VCaP (cell line): Measurements from ENCODE around the gene CBY3.
"Not testable (repeated sequence)": the region's sequence is repeated elsewhere in the genome, so short reads cannot be mapped to it uniquely, and the experiment has no call there.

Experiments used
- H3K27ac ChIP-seq: fragments of 450-650 bp; 2 replicates; pipeline ENCODE4 v1.5.1; 2017
- CTCF ChIP-seq: fragments of 450-650 bp; conservative IDR thresholded peaks from 2 replicates; pipeline ENCODE4 v1.5.1; 2017; ENCODE audit warnings: mild to moderate bottlenecking, moderate library complexity

CBY3 gene

GRCh38 chr5:179696603-179697002 lies 15.8 kb upstream of the CBY3 start:
- H3K27ac ChIP-seq = peak overlapping the region; percentile 99
- TF ChIP-seq CTCF = no peak

DNA sequence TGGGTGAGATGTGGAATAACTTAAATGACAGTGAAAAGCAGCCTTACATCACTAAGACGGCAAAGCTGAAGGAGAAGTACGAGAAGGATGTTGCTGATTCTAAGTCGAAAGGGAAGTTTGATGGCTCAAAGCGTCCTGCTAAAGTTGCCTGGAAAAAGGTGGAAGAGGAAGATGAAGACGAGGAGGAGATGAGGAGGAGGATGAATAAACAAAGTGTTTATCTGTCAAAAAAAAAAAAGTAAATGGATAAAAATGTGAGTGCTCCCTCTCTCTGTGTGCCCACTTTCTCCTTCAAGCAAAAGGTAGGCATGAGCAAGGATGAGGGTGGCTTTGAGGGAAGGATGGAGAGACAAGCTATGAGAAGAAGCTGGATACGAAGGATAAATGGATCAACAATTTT lies 13.7 kb upstream of the CBY3 start:
- H3K27ac ChIP-seq = no peak overlapping the region
- no peak for TF ChIP-seq CTCF

GRCh38 chr5:179689212-179689611 lies 8.4 kb upstream of the CBY3 start:
- H3K27ac ChIP-seq = not testable (repeated sequence)

DNA sequence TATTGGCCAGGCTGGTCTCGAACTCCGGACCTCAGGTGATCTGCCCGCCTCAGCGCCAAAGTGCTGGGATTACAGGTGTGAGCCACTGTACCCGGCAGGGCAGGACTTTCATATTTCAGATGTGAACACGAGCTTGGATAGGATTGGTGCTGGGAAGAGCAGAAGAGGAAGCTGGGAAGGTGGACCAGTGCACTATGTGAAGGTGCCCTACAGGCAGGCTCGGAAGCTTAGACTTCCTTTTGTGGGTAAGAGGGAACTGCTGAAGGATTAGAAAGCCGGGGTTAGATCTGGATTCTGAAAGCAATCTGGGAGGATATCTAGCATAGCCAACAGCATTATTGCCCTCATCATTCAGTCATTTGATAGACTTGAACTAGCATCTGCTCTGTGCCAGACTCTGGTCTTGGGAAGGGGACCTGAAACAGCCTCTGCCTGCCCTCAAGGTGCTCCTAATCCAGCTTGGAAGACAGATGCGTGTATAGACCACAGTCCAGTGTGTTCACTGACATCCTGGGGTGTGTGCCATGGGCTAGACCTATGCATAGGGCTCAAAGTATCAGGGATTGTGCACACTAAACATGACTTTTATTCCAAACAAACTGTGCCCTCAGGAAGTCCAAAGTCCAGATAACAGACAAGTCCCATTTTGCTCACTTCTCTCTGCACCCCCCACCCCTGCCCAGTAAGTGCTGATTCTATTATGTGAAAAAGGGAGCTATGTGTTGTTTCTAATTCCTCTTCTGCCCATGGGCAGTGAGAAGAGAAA lies 637 bp downstream of the CBY3 start:
- TF ChIP-seq CTCF = no peak

GRCh38 chr5:179679014-179679674 lies 1.7 kb downstream of the CBY3 start:
- TF ChIP-seq CTCF = no peak

More for the DNA sequence above, 637 bp downstream of the CBY3 start:
- no peak overlapping the region for H3K27ac ChIP-seq

DNA sequence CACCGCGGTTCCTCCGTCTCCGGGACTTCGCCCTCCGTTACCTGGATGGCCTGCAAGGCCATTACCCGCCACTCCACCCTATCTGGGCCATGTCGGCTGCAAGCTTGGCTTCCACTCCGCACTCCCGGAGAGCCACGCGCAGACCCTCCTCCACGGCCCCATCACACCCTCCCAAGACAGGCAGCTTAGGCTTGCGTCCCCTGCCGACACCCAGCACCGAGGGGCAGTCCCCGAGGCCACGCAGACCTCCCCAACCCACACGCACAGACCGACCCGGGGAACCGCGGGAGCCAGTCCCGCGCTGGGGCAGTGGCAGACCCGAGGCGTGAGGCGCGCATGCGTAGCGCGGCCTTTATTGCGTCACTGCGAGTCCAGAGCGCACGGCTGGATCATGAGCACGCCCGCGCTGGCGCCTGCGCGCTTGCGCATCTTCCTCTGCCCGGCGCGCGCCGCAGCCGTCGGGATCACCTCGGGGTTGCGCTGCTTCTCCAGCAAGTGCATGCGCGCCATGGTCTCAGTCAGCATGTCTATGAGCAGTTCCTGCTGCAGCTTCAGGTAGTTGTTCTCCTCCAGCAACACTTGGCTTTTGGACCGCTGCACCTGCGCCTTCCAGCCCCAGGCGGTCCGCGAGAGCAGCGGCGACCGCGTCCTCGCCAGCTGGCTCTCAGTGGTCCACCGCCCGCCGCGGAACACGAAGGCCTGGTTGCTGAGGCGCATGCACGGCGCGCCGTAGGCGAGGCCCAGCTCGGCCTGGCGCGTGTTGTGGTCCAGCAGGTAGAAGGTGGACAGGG lies 2.4 kb downstream of the CBY3 start:
- 0 out of 2 replicates have a peak, but pooled peaks have one; percentile 14 for TF ChIP-seq CTCF
- H3K27ac ChIP-seq = peak overlapping the region; percentile 93

More at GRCh38 chr5:179679014-179679674, 1.7 kb downstream of the CBY3 start:
- H3K27ac ChIP-seq = peak overlapping the region; percentile 93

GRCh38 chr5:179668391-179668790 lies 12.4 kb downstream of the CBY3 start:
- TF ChIP-seq CTCF = peak; percentile 25
- H3K27ac ChIP-seq = no peak overlapping the region

- not testable (repeated sequence) for H3K27ac ChIP-seq
Measured at GRCh38 chr5:179661647-179662046, 19.2 kb downstream of the CBY3 start.

- peak overlapping the region; percentile 81 for H3K27ac ChIP-seq
Measured at GRCh38 chr5:179658179-179658856, 22.5 kb downstream of the CBY3 start.

GRCh38 chr5:179657302-179658178 lies 23.3 kb downstream of the CBY3 start:
- not testable (repeated sequence) for H3K27ac ChIP-seq

- not testable (repeated sequence) for H3K27ac ChIP-seq
Measured at GRCh38 chr5:179653135-179653534, 27.7 kb downstream of the CBY3 start.
